ENCODE data around the gene KCNRG.

Gene KCNRG

DNA sequence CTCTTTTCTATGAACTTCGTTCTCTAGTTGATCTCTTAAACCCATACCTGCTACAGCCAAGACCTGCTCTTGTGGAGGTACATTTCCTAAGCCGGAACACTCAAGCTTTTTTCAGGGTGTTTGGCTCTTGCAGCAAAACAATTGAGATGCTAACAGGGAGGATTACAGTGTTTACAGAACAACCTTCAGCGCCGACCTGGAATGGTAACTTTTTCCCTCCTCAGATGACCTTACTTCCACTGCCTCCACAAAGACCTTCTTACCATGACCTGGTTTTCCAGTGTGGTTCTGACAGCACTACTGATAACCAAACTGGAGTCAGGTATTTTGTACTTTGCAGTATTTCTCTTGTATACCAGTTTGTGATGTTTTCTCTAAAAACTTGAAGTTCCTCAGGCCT is 506 bp downstream of the KCNRG start:
- Histone ChIP-seq H3K4me1 (ENCODE audit: insufficient read depth, low read length) (peaks cover 17% of the 10 kb centered on the region), H3K9me3 (ENCODE audit: insufficient read depth, low read depth, low read length) (no peaks in the 10 kb centered on the region), H3K27ac (ENCODE audit: low read length) (no peak overlapping the region), H3K9ac (ENCODE audit: low read depth, low read length) (peak overlapping the region; percentile 7; the same call in 1 of the 2 replicates), H3K36me3 (ENCODE audit: insufficient read depth, low read depth, low read length) (peaks cover 30% of the 10 kb centered on the region), H3K4me3 (ENCODE audit: low read length) (peak overlapping the region; percentile 28; the same call in 1 of the 2 replicates), H3K27me3 (ENCODE audit: insufficient read depth, low read length) (no peaks in the 10 kb centered on the region)

DNA sequence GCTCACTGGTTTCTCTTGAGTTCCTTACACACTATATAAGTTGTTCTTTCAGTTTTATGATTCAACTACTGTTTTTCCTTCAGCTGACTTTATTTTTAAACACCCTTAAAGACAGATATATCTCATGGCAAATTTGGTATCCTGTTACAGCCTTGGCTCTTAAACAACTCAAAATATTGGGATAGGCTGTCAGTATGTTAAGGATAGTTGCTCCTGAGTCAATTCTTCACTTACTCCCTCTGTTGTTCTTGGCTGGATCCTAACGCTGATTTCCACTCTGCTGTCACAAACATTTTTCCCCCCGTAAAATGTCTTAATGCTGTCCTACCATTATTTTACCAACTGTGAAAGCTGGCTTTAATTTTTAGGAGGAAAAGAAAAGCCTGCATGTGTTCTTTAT is 1.2 kb downstream of the KCNRG start:
- peaks cover 23% of the 10 kb centered on the region for H3K36me3 ChIP-seq (ENCODE audit: insufficient read depth, low read depth, low read length)
- H3K4me3 ChIP-seq (ENCODE audit: low read length): no peak overlapping the region
- no peak overlapping the region for H3K27ac ChIP-seq (ENCODE audit: low read length)
- H3K27me3 ChIP-seq (ENCODE audit: insufficient read depth, low read length): no peaks in the 10 kb centered on the region
- H3K9me3 ChIP-seq (ENCODE audit: insufficient read depth, low read depth, low read length): no peaks in the 10 kb centered on the region
- no peak overlapping the region for H3K9ac ChIP-seq (ENCODE audit: low read depth, low read length)
- peaks cover 17% of the 10 kb centered on the region for H3K4me1 ChIP-seq (ENCODE audit: insufficient read depth, low read length)

DNA sequence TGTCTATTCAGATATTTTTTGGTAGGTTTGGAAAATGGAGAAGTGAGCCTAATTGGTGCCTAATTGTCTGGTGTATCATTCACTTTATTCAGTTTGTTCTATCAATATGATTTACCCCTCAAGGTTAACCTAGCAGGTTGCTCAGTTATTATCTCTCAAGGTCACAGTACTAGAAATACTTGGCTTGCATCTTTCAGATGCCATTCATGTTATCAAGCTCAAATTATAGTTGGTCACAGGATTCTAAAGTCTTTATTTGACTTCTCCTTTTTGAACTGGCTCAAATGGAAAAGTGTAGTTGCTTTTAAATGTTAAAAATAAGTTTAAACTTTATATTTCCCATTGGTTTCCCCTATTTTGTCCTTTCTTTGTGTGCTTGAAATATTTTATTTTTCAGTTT is 2.6 kb downstream of the KCNRG start:
- Histone ChIP-seq H3K4me1 (ENCODE audit: insufficient read depth, low read length) (peaks cover 17% of the 10 kb centered on the region), H3K27ac (ENCODE audit: low read length) (no peak overlapping the region)

DNA sequence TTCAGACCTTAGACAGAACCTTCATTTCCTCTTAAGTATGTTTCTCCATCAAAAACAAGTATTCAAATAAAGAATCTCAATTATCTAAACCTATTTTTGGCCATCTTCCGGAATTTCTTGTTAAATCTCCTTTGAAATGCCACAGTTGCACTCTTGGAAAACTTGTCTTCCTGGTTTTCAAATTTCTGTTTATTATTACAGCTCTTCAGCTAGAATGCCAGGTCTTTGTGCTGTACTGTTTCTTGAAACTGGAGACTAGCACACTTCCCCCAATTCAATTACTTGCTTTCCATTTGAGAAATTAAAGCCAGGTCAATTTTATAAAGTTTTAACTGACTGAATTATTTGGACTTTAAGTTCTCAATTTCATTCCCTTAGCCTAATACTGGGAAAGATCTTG is 10.2 kb downstream of the KCNRG start:
- Histone ChIP-seq H3K27me3 (ENCODE audit: insufficient read depth, low read length) (no peaks in the 10 kb centered on the region), H3K36me3 (ENCODE audit: insufficient read depth, low read depth, low read length) (no peaks in the 10 kb centered on the region), H3K9me3 (ENCODE audit: insufficient read depth, low read depth, low read length) (no peaks in the 10 kb centered on the region), H3K4me1 (ENCODE audit: insufficient read depth, low read length) (no peaks in the 10 kb centered on the region), H3K27ac (ENCODE audit: low read length) (no peak overlapping the region), H3K4me3 (ENCODE audit: low read length) (no peak overlapping the region), H3K9ac (ENCODE audit: low read depth, low read length) (no peak overlapping the region)

More for the DNA sequence above, 2.6 kb downstream of the KCNRG start:
- H3K9me3 ChIP-seq (ENCODE audit: insufficient read depth, low read depth, low read length): no peaks in the 10 kb centered on the region
- H3K4me3 ChIP-seq (ENCODE audit: low read length): no peak overlapping the region
- peaks cover 10% of the 10 kb centered on the region for H3K36me3 ChIP-seq (ENCODE audit: insufficient read depth, low read depth, low read length)
- no peaks in the 10 kb centered on the region for H3K27me3 ChIP-seq (ENCODE audit: insufficient read depth, low read length)
- H3K9ac ChIP-seq (ENCODE audit: low read depth, low read length): no peak overlapping the region

DNA sequence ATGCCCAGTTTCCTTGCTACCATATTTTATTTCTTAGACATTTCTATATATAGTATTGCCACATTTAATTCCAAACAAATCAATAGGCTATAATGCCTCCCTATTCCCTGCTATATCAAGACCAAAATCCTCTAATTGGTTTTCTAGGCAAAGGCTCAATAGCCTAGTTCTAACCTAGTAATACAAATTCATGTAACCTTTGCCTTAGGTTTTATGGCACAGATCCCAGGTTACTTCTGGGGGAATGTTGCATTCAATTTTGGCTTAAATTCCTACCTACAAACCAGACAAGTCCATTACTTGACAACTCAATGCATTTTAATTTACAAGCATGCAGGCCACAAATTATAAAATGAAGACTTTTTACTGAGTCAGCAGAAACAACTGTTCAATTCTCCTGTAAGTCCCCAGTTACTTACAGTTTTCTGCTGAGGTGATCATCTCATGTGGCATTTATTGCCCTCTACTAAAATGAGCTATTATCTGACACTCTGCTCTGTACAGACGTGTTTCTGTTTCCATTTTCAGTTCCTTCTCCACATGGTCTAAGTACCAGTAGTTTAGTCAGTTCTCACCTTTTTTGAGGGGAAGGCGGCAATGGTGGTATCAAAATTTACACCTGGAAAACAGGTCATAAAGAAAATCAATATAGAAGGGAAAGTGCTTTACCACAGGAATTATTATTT is 11.7 kb downstream of the KCNRG start:
- Histone ChIP-seq H3K27me3 (ENCODE audit: insufficient read depth, low read length) (no peaks in the 10 kb centered on the region), H3K4me1 (ENCODE audit: insufficient read depth, low read length) (no peaks in the 10 kb centered on the region), H3K4me3 (ENCODE audit: low read length) (no peak overlapping the region), H3K9ac (ENCODE audit: low read depth, low read length) (no peak overlapping the region), H3K27ac (ENCODE audit: low read length) (no peak overlapping the region), H3K36me3 (ENCODE audit: insufficient read depth, low read depth, low read length) (no peaks in the 10 kb centered on the region), H3K9me3 (ENCODE audit: insufficient read depth, low read depth, low read length) (no peaks in the 10 kb centered on the region)

DNA sequence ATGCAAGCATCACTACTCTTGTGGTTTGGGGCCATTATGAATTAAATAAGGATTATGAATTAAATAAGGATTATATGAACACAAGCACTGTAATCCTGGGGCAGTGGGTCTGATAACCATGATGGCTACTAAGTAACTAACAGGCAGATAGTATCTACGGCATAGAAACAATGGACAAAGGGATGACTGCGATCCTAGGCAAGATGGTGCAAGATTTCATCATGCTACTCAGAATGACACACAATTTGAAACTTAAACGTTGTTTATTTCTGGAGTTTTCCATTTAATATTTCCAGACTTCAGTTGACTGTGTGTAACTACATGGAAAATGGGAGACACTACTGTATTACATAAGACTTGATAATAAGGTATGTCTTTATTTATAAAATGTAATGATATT is 15.1 kb downstream of the KCNRG start:
- H3K9me3 ChIP-seq (ENCODE audit: insufficient read depth, low read depth, low read length): no peaks in the 10 kb centered on the region
- H3K36me3 ChIP-seq (ENCODE audit: insufficient read depth, low read depth, low read length): no peaks in the 10 kb centered on the region
- H3K27me3 ChIP-seq (ENCODE audit: insufficient read depth, low read length): no peaks in the 10 kb centered on the region
- H3K9ac ChIP-seq (ENCODE audit: low read depth, low read length): no peak overlapping the region
- H3K27ac ChIP-seq (ENCODE audit: low read length): no peak overlapping the region
- no peaks in the 10 kb centered on the region for H3K4me1 ChIP-seq (ENCODE audit: insufficient read depth, low read length)
- H3K4me3 ChIP-seq (ENCODE audit: low read length): no peak overlapping the region

DNA sequence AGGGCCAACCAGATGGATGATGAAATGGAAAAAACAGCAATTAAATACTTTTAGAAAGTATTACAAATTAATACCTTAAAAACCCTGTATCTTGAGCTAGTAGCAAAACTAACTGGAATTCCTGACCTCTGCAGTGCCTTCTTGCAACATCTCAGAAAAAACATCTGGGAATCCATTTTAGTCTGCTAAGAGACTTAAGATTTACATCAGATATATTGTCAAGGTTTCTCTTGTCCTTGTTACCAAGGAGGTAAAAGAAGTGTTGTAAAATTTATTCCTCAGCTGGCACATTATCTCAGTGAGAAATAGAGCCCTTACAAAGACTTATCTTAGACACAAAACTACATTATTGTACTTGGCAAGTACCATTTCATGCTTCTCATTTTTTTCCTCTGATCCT is 18.5 kb downstream of the KCNRG start:
- H3K9ac ChIP-seq (ENCODE audit: low read depth, low read length): no peak overlapping the region
- H3K27ac ChIP-seq (ENCODE audit: low read length): no peak overlapping the region
- H3K27me3 ChIP-seq (ENCODE audit: insufficient read depth, low read length): no peaks in the 10 kb centered on the region
- no peaks in the 10 kb centered on the region for H3K36me3 ChIP-seq (ENCODE audit: insufficient read depth, low read depth, low read length)
- no peaks in the 10 kb centered on the region for H3K9me3 ChIP-seq (ENCODE audit: insufficient read depth, low read depth, low read length)
- H3K4me1 ChIP-seq (ENCODE audit: insufficient read depth, low read length): no peaks in the 10 kb centered on the region
- H3K4me3 ChIP-seq (ENCODE audit: low read length): no peak overlapping the region

DNA sequence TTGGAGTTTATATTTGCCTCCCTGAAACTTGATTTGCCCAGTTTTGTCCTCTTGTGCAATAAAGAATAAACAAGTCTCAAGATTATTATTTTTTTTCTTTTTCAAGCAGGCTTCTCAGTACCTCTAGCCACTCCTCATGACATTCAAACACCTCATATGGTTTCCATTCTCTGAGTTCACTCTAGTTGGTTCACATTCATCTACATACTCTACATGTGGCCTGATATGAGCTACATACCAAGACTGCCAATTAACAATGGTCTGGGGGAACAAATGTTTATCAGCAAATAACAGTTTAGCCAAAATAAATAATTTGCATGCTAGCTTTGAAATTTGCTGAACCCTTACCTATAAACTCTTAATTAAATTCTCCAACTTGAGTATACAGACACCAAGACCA is 22.5 kb downstream of the KCNRG start:
- Histone ChIP-seq H3K27ac (ENCODE audit: low read length) (no peak overlapping the region), H3K9ac (ENCODE audit: low read depth, low read length) (no peak overlapping the region), H3K36me3 (ENCODE audit: insufficient read depth, low read depth, low read length) (no peaks in the 10 kb centered on the region), H3K4me3 (ENCODE audit: low read length) (no peak overlapping the region), H3K27me3 (ENCODE audit: insufficient read depth, low read length) (no peaks in the 10 kb centered on the region), H3K9me3 (ENCODE audit: insufficient read depth, low read depth, low read length) (no peaks in the 10 kb centered on the region), H3K4me1 (ENCODE audit: insufficient read depth, low read length) (no peaks in the 10 kb centered on the region)

DNA sequence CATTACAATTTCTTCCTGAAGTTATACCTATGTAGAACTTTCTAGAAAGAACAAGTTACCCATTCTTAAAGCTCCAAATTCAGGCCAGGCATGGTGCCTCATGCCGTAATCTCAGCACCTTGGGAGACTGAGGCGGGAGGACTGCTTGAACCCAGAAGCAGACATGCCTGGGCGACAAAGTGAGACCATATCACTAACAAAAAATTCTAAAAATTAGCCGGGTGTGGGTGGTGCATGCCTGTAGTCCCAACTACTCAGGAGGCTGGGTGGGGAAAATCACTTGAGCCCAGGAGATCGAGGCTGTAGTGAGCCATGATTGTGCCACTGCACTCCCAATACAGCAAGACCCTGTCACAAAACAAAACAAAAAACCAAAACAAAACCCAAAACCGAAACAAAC is 23.0 kb downstream of the KCNRG start:
- Histone ChIP-seq H3K27me3 (ENCODE audit: insufficient read depth, low read length) (no peaks in the 10 kb centered on the region), H3K36me3 (ENCODE audit: insufficient read depth, low read depth, low read length) (no peaks in the 10 kb centered on the region), H3K9ac (ENCODE audit: low read depth, low read length) (no peak overlapping the region), H3K4me1 (ENCODE audit: insufficient read depth, low read length) (no peaks in the 10 kb centered on the region), H3K9me3 (ENCODE audit: insufficient read depth, low read depth, low read length) (no peaks in the 10 kb centered on the region), H3K27ac (ENCODE audit: low read length) (no peak overlapping the region), H3K4me3 (ENCODE audit: low read length) (no peak overlapping the region)

DNA sequence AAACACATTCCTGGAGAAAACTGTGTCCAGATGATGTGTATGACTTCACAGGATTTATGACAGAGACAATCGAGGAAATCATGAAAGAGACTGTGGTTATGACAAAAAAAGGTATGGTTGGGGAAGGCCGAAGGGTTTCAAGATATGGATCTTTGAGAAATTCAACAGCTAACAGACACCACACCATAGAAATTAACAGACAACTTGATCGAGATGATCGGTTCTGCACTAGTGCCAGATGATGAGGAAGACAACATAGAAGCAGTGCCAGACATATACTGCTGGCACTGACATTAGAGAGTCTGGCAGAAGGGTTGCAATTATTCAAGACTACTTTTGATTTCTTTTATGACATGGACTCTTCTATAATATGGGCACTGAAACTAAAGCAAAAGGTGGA is 37.2 kb downstream of the KCNRG start:
- Histone ChIP-seq H3K4me1 (ENCODE audit: insufficient read depth, low read length) (no peaks in the 10 kb centered on the region), H3K9ac (ENCODE audit: low read depth, low read length) (no peak overlapping the region), H3K36me3 (ENCODE audit: insufficient read depth, low read depth, low read length) (peaks cover 12% of the 10 kb centered on the region), H3K27me3 (ENCODE audit: insufficient read depth, low read length) (no peaks in the 10 kb centered on the region), H3K9me3 (ENCODE audit: insufficient read depth, low read depth, low read length) (no peaks in the 10 kb centered on the region), H3K27ac (ENCODE audit: low read length) (no peak overlapping the region), H3K4me3 (ENCODE audit: low read length) (no peak overlapping the region)

DNA sequence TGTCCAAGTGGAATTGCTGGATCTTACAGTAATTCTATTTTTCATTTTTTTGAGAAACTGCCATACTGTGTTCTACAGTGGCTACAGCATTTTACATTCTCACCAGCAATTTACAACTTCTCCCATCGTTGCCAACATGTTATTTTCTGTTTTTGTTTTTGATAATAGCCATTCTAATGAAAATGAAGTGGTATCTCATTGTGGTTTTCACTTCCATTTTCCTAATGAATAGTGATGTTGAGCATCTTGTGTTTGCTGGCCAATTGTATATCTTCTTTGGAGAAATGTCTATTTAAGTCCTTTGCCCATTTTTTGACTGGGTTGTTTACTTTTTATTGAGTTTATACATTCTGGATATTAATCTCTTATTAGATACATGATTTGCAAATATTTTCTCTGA is 38.6 kb downstream of the KCNRG start:
- no peaks in the 10 kb centered on the region for H3K4me1 ChIP-seq (ENCODE audit: insufficient read depth, low read length)
- H3K27me3 ChIP-seq (ENCODE audit: insufficient read depth, low read length): no peaks in the 10 kb centered on the region
- H3K4me3 ChIP-seq (ENCODE audit: low read length): no peak overlapping the region
- H3K9ac ChIP-seq (ENCODE audit: low read depth, low read length): no peak overlapping the region
- H3K9me3 ChIP-seq (ENCODE audit: insufficient read depth, low read depth, low read length): no peaks in the 10 kb centered on the region
- no peak overlapping the region for H3K27ac ChIP-seq (ENCODE audit: low read length)
- H3K36me3 ChIP-seq (ENCODE audit: insufficient read depth, low read depth, low read length): peaks cover 12% of the 10 kb centered on the region

DNA sequence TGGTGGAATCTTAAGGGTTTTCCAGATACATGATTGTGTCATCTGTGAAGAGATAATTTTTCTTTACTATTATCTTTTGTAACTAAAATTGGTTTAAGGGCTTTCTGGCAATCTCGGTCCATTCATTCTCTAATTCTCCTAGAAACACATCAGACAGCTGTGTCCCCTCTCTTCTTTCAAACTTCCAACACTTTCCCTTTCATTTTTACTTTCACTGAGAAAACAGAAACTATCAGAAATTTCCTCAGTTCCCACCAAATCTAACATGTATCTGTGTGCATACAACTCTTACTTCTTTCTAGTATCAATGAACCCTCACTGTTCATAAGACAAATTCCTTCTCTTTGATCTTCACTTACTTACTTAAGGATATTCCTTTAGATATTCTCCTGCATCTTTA is 40.2 kb downstream of the KCNRG start:
- Histone ChIP-seq H3K36me3 (ENCODE audit: insufficient read depth, low read depth, low read length) (peaks cover 15% of the 10 kb centered on the region), H3K4me1 (ENCODE audit: insufficient read depth, low read length) (no peaks in the 10 kb centered on the region), H3K9ac (ENCODE audit: low read depth, low read length) (no peak overlapping the region), H3K27ac (ENCODE audit: low read length) (no peak overlapping the region), H3K9me3 (ENCODE audit: insufficient read depth, low read depth, low read length) (no peaks in the 10 kb centered on the region), H3K4me3 (ENCODE audit: low read length) (no peak overlapping the region), H3K27me3 (ENCODE audit: insufficient read depth, low read length) (no peaks in the 10 kb centered on the region)
